ENCODE measurements around the gene RFX1.
"Not testable (repeated sequence)": the region's sequence is repeated elsewhere in the genome, so short reads cannot be mapped to it uniquely, and the experiment has no call there.

Gene RFX1

DNA sequence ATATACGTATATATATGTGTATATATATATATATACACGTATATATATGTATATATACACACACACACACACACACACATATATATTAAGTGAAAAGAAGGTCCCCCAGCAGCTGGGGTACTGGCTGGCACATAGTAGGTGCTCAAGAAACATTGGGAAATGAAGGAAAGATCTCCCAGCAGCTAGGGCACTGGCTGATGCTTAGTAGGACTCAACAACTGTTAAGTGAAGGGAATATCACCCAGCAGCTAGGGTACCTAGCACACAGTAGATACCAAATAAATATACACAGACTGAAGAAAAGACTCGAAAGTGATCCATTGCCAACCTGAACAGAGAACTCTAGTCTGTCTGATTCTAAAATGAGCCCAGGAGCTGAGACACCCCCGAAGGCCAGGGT, 80.1 kb downstream of the RFX1 start:
- no peak for DNase-seq (ENCODE audit: extremely low read depth, low read depth)
- no peak overlapping the region for H3K4me3 ChIP-seq (replicated peaks; ENCODE audit: low read depth, low read length)
- TF ChIP-seq, protein P1, sequence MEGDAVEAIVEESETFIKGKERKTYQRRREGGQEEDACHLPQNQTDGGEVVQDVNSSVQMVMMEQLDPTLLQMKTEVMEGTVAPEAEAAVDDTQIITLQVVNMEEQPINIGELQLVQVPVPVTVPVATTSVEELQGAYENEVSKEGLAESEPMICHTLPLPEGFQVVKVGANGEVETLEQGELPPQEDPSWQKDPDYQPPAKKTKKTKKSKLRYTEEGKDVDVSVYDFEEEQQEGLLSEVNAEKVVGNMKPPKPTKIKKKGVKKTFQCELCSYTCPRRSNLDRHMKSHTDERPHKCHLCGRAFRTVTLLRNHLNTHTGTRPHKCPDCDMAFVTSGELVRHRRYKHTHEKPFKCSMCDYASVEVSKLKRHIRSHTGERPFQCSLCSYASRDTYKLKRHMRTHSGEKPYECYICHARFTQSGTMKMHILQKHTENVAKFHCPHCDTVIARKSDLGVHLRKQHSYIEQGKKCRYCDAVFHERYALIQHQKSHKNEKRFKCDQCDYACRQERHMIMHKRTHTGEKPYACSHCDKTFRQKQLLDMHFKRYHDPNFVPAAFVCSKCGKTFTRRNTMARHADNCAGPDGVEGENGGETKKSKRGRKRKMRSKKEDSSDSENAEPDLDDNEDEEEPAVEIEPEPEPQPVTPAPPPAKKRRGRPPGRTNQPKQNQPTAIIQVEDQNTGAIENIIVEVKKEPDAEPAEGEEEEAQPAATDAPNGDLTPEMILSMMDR (IDR thresholded peaks at IDR 0.05; ENCODE audit: low read depth, low read length, missing control alignments): no peak

DNA sequence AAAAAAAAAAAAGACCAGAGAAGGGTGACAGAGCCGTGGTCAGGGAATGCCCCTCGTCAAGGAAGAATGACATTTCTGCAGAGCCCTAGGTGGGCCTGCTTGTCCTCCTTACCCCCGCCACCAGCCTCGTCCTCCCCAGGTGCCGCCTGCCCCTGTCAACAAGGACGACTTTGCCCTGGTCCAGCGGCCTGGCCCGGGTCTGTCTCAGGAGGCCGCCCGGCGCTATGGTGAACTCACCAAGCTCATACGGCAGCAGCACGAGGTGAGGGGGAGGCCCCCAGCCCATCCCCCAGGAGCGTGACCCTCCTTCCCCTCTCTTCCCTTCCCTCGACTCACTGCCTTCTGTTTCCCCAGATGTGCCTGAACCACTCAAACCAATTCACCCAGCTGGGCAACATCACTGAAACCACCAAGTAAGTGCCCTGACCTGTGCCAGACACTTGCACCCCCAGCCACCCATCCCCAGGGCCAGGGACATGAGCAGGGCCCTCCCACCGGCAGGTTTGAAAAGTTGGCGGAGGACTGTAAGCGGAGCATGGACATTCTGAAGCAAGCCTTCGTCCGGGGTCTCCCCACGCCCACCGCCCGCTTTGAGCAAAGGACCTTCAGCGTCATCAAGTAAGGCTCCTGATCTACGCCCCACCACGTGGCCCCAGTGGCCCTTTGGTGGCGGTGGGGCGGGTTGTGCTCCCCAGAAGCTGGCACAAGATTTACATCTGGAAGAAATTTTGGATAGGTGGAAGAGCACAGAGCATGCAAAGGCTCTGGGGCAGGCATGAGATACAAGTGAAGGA, 82.7 kb downstream of the RFX1 start:
- TF ChIP-seq, protein P1 (IDR thresholded peaks at IDR 0.05; ENCODE audit: low read depth, low read length, missing control alignments): no peak
- no peak for DNase-seq (ENCODE audit: extremely low read depth, low read depth)
- no peak overlapping the region for H3K4me3 ChIP-seq (replicated peaks; ENCODE audit: low read depth, low read length)

DNA sequence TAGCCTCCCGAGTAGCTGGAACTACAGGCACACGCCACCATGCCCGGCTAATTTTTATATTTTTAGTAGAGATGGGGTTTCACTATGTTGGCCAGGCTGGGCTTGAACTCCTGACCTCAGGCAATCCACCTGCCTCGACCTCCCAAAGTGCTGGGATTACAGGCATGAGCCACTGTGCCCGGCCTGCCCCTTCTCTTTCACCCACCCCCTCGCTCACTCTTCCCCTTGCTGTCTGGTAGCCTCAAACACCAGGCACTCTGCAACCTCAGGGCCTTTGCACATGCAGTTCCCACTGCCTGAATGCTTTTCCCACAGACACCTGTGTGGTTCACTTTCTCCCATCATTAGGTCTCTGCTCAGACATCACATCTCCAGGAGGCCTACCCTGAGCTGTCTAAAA, 84.0 kb downstream of the RFX1 start:
- H3K4me3 ChIP-seq (replicated peaks; ENCODE audit: low read depth, low read length); DNase-seq (ENCODE audit: extremely low read depth, low read depth): not testable (repeated sequence)

DNA sequence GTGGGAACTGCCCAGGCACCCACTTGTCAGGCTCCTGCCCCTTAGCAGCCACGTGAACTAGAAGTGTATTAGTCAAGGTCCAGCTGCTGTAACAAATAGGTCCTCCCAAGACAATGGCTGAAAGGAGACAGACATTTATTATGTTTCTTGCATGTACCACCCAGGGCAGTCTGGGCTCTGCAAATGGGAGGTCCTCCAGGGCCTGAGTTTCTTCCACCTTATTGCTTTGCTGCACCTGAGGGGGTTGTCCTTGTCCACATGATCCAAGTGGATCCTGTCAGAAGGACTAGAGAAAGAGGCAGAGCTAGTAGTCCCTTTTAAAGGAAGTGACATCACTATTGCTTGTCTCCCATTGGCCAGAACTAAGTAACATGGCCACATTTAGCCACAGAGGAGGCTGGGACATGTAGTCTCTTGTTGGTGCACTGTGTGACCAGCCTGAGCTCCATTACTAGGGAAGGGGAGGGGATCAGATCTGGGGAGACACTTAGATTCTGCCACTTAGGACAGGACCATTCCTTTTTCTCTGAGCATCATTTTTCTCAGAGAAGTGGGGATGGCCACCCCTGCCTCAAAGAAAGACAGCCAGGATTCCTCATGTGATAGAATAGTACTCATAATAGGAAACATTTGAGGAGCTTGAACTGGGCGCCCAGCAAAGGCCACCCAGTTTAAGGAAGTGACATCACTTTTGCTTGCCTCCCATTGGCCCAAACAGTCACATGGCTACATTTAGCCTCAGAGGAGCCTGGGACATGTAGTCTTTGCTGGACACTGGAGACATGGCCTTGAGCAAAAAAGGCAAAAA, 85.0 kb downstream of the RFX1 start:
- DNase-seq (ENCODE audit: extremely low read depth, low read depth): no peak
- no peak overlapping the region for H3K4me3 ChIP-seq (replicated peaks; ENCODE audit: low read depth, low read length)
- TF ChIP-seq, protein P1 (IDR thresholded peaks at IDR 0.05; ENCODE audit: low read depth, low read length, missing control alignments): no peak

DNA sequence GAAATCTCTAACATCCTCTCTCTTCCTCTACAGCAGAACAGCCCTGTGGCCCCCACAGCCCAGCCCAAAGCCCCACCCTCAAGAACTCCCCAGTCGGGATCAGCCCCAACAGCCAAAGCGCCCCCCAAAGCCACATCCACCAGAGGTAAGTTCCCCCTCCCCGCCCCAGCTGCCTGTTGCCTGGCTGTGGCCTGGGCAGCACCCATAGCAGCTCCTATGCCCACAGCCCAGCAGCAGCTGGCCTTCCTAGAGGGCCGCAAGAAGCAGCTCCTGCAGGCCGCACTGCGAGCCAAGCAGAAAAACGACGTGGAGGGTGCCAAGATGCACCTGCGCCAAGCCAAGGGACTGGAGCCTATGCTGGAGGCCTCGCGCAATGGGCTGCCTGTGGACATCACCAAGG, 85.6 kb downstream of the RFX1 start:
- no peak for DNase-seq (ENCODE audit: extremely low read depth, low read depth)
- H3K4me3 ChIP-seq (replicated peaks; ENCODE audit: low read depth, low read length): no peak overlapping the region

DNA sequence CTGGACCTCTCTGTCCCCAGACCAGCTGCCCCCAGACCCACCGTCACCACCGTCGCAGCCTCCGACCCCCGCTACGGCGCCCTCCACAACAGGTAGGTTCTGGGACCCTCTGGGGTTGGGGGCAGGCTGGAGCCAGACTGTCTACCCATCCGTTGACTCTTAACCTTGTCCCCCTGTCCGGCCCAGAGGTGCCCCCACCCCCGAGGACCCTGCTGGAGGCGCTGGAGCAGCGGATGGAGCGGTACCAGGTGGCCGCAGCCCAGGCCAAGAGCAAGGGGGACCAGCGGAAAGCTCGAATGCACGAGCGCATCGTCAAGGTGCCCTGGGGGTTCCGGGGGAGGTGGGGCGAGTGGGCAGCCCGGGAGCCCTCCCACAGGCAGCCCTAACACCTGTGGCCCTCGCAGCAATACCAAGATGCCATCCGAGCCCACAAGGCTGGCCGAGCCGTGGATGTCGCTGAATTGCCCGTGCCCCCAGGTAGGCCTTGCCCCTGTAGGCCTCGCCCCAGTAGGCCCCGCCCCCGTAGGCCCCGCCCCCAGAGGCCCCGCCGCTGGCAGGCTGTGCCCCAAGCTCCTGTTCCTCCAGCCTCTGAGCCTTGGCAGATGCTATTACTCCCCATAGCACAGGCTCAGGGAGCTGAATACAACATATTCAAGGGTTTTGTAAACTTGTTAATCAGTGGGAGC, 87.3 kb downstream of the RFX1 start:
- H3K4me3 ChIP-seq (replicated peaks; ENCODE audit: low read depth, low read length): no peak overlapping the region
- TF ChIP-seq, protein P1 (IDR thresholded peaks at IDR 0.05; ENCODE audit: low read depth, low read length, missing control alignments): no peak
- DNase-seq (ENCODE audit: extremely low read depth, low read depth): no peak

More for the DNA sequence above, 85.6 kb downstream of the RFX1 start:
- TF ChIP-seq, protein P1 (IDR thresholded peaks at IDR 0.05; ENCODE audit: low read depth, low read length, missing control alignments): no peak
